Measurements from ENCODE around the gene EEF1E1. TPM values are rescaled to one million over a fixed set of nuclear protein-coding genes. Genes with fewer than 3 reads are reported as not detected.

Gene EEF1E1
- total and polyA plus RNA-seq, 3 donors from 2014 or later = 53.5 to 93.3 (median 62.4) TPM

DNA sequence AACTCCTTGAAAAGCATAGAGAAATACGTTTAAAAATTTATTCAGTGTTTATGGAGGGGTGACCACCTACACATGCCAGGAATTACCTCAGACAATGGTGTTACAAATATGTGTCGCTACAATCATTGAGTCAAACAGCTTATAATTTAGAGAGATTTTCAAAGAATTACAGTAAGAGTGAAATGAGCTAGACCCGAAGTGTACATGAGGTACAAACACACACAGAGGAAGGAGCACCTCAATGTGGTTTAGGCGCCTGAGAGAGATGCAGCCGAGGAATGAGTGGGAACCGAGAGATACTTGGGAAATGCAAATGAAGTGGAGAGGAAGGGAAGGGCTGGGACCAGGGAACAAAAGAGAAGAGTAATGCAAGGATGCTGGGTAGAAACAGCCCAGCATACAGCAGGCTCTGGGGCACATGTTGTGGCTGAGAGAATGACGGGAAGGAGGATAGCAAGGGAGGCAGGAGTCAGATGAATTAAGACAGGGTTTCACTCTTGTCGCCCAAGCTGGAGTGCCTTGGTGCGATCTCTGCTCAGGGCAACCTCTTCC is 15.5 kb downstream of the EEF1E1 start:
- H3K36me3 ChIP-seq (ENCODE audit: low read depth, missing control alignments) = peaks cover 4% of the 10 kb centered on the region

DNA sequence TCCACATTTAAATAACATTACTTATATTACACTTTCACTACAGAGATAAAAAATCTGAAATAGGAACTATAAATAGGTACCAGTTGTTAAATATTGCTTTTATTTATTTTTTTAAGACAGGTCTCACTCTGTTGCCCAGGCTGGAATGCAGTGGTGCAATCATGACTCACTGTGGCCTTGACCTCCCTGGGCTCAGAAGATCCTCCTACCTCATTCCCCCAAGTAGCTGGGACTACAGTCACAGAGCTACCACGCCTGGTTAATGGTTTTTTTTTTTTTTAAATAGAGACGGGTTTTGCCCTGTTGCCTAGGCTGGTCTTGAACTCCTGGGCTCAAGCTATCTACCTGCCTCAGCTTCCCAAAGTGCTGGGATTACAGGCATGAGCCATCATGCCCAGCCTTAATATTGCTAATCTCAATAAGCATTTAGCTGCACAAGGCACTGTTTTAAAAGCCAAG is 17.3 kb downstream of the EEF1E1 start:
- DNase-seq = peak; percentile 51

More for the DNA sequence above, 15.5 kb downstream of the EEF1E1 start:
- DNase-seq = no peak
- WGBS, 2 donors = 88 to 91% methylated on average over 9 of the region's 9 CpGs
- intact Hi-C loops (cut with DNase I; ENCODE audit: low total_unique reads) = no loop called here
- no peaks in the 10 kb centered on the region for H3K27me3 ChIP-seq
- no peak overlapping the region for H3K4me3 ChIP-seq
- no peak overlapping the region for H3K27ac ChIP-seq
- TF ChIP-seq POLR2A (IDR thresholded peaks at IDR 0.05) = no peak
- TF ChIP-seq, protein P1, sequence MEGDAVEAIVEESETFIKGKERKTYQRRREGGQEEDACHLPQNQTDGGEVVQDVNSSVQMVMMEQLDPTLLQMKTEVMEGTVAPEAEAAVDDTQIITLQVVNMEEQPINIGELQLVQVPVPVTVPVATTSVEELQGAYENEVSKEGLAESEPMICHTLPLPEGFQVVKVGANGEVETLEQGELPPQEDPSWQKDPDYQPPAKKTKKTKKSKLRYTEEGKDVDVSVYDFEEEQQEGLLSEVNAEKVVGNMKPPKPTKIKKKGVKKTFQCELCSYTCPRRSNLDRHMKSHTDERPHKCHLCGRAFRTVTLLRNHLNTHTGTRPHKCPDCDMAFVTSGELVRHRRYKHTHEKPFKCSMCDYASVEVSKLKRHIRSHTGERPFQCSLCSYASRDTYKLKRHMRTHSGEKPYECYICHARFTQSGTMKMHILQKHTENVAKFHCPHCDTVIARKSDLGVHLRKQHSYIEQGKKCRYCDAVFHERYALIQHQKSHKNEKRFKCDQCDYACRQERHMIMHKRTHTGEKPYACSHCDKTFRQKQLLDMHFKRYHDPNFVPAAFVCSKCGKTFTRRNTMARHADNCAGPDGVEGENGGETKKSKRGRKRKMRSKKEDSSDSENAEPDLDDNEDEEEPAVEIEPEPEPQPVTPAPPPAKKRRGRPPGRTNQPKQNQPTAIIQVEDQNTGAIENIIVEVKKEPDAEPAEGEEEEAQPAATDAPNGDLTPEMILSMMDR (IDR thresholded peaks at IDR 0.05) = no peak
- H3K4me1 ChIP-seq = peaks cover 9% of the 10 kb centered on the region
- no peaks in the 10 kb centered on the region for H3K9me3 ChIP-seq

DNA sequence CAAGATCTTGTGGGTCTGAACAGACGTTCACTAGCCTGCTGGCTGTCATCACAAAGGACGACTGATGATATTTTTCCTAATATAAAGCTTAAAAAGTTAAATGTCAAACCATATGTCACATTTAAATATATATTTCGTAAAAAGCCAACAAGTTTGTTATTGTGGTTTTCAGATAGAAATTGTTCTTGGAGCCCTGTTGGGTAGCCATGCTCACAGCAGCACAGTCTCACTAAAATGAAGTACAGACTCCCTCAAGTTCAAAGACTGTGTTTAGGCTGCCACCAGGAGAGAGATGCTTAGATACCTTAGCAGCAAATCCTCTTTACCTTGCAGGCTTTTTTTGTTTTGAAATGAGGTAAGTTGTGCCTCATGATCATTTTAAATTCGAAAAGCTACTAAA is 17.8 kb downstream of the EEF1E1 start:
- 76 to 88% methylated on average over 4 of the region's 4 CpGs for WGBS, 2 donors
- no peaks in the 10 kb centered on the region for H3K27me3 ChIP-seq
- H3K27ac ChIP-seq = no peak overlapping the region
- intact Hi-C loops (cut with DNase I; ENCODE audit: low total_unique reads) = no loop called here
- H3K4me3 ChIP-seq = no peak overlapping the region
- TF ChIP-seq, protein P1 (IDR thresholded peaks at IDR 0.05) = no peak
- TF ChIP-seq POLR2A (IDR thresholded peaks at IDR 0.05) = no peak
- peaks cover 4% of the 10 kb centered on the region for H3K36me3 ChIP-seq (ENCODE audit: low read depth, missing control alignments)
- DNase-seq = no peak
- H3K4me1 ChIP-seq = peaks cover 9% of the 10 kb centered on the region
- H3K9me3 ChIP-seq = no peaks in the 10 kb centered on the region

More for the DNA sequence above, 17.3 kb downstream of the EEF1E1 start:
- H3K36me3 ChIP-seq (ENCODE audit: low read depth, missing control alignments) = peaks cover 4% of the 10 kb centered on the region
- 19 to 32% methylated on average over 2 of the region's 2 CpGs for WGBS, 2 donors
- no peaks in the 10 kb centered on the region for H3K27me3 ChIP-seq
- H3K4me3 ChIP-seq = no peak overlapping the region
- no peak for TF ChIP-seq POLR2A (IDR thresholded peaks at IDR 0.05)
- TF ChIP-seq, protein P1 (IDR thresholded peaks at IDR 0.05) = no peak
- H3K4me1 ChIP-seq = peaks cover 9% of the 10 kb centered on the region
- intact Hi-C loops (cut with DNase I; ENCODE audit: low total_unique reads) = no loop called here
- no peaks in the 10 kb centered on the region for H3K9me3 ChIP-seq
- H3K27ac ChIP-seq = no peak overlapping the region

DNA sequence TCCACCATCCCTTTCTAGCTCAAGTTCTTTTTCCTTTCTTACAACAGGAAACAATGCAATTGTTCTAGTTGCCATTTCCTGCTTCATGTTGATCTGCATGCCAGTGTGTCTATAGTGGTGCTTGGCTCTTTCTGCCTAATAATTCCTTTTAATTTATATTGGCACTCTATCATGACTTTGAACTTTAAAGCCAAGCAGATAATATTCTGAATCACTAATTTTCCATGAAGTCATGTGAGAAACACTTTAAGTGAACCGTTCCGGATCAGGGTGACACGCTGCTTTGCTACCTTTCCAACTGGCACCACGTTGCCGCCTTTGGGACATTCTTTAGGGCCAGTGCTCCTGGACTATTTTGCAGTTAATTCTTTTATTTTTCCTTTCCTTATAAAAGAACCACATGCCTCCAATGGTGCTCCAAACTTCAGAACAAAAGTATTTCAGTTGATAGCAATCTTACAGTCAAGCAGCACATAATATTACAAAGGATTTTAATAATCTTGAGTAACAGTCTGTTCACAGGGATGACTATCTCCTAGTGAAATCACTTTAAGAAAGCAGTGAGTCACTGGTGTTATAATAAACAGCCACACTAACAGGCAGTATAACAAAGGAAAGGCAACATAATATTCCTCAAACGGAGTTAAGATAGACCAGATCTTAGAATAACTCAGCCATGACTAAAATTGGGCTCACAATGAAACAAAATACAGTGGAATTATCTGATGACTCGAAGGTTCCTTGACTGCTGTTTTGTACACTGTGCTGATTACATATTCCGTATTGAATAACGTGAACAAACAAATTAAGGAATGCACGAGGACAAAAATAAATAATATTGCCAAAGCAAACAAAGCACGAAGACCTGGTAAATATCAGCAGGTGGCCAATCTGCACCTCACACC is 19.1 kb downstream of the EEF1E1 start:
- H3K4me1 ChIP-seq = peaks cover 9% of the 10 kb centered on the region
- no peaks in the 10 kb centered on the region for H3K27me3 ChIP-seq
- 69 to 70% methylated on average over 11 of the region's 11 CpGs for WGBS, 2 donors
- H3K36me3 ChIP-seq (ENCODE audit: low read depth, missing control alignments) = peaks cover 1% of the 10 kb centered on the region
- no peak for DNase-seq
- no peak overlapping the region for H3K27ac ChIP-seq
- intact Hi-C loops (cut with DNase I; ENCODE audit: low total_unique reads) = no loop called here
- H3K4me3 ChIP-seq = no peak overlapping the region
- TF ChIP-seq POLR2A (IDR thresholded peaks at IDR 0.05) = no peak
- TF ChIP-seq, protein P1 (IDR thresholded peaks at IDR 0.05) = no peak
- H3K9me3 ChIP-seq = no peaks in the 10 kb centered on the region
